ENCODE measurements around the gene ZFYVE16. TPM values are rescaled to one million over a fixed set of nuclear protein-coding genes. Genes with fewer than 3 reads are reported as not detected.
"Not testable (repeated sequence)": the region's sequence is repeated elsewhere in the genome, so short reads cannot be mapped to it uniquely, and the experiment has no call there.

The ZFYVE16 gene
- polyA plus RNA-seq, 1 donor from 2014 or later = 75.8 TPM

- Histone ChIP-seq H3K4me2 (ENCODE audit: low read length) (no peak overlapping the region), H3K9ac (ENCODE audit: low read length) (no peak overlapping the region), H3K27ac (ENCODE audit: low read length) (no peak overlapping the region), H3K9me2 (ENCODE audit: insufficient read depth, low read length) (no peaks in the 10 kb centered on the region), H3K79me2 (replicated peaks; ENCODE audit: insufficient read depth, low read length) (no peaks in the 10 kb centered on the region), H3K36me3 (ENCODE audit: insufficient read depth, low read length) (peaks cover 13% of the 10 kb centered on the region), H3K27me3 (ENCODE audit: insufficient read depth, low read depth, low read length) (no peaks in the 10 kb centered on the region), H3K9me3 (ENCODE audit: low read length) (peaks cover 6% of the 10 kb centered on the region), H4K20me1 (ENCODE audit: insufficient read depth) (no peaks in the 10 kb centered on the region), H2AFZ (ENCODE audit: low read depth, low read length) (no peak overlapping the region), H3F3A (ENCODE audit: insufficient read depth, low read length, poor library complexity, severe bottlenecking) (no peaks in the 10 kb centered on the region), H3K4me3 (ENCODE audit: low read length) (no peak overlapping the region)
- TF ChIP-seq MXI1 (conservative IDR thresholded peaks at IDR 0.05; ENCODE audit: poor library complexity, severe bottlenecking) (no peak), EZH2 (IDR thresholded peaks at IDR 0.05; ENCODE audit: borderline replicate concordance, insufficient read depth, low read length, poor library complexity, severe bottlenecking) (no peak), POLR2AphosphoS5 (IDR thresholded peaks at IDR 0.05) (no peak), TAF1 (IDR thresholded peaks at IDR 0.05; ENCODE audit: low read depth) (no peak), REST (IDR thresholded peaks at IDR 0.05; ENCODE audit: borderline replicate concordance) (no peak)
Observed at GRCh38 chr5:80463269-80463668, 55.4 kb downstream of the ZFYVE16 start.

- peaks cover 2% of the 10 kb centered on the region for H3K9me3 ChIP-seq (ENCODE audit: low read length)
- no peaks in the 10 kb centered on the region for H3K27me3 ChIP-seq (ENCODE audit: insufficient read depth, low read depth, low read length)
Observed at GRCh38 chr5:80466669-80467485, 59.0 kb downstream of the ZFYVE16 start.

GRCh38 chr5:80468131-80468530 lies 60.3 kb downstream of the ZFYVE16 start:
- H4K20me1 ChIP-seq (ENCODE audit: insufficient read depth) = no peaks in the 10 kb centered on the region
- no peaks in the 10 kb centered on the region for H3K9me2 ChIP-seq (ENCODE audit: insufficient read depth, low read length)
- peaks cover 5% of the 10 kb centered on the region for H3K36me3 ChIP-seq (ENCODE audit: insufficient read depth, low read length)
- no peaks in the 10 kb centered on the region for H3F3A ChIP-seq (ENCODE audit: insufficient read depth, low read length, poor library complexity, severe bottlenecking)
- H3K9me3 ChIP-seq (ENCODE audit: low read length) = no peaks in the 10 kb centered on the region
- H3K4me2 ChIP-seq (ENCODE audit: low read length) = no peak overlapping the region
- H3K4me3 ChIP-seq (ENCODE audit: low read length) = no peak overlapping the region
- TF ChIP-seq EZH2 (IDR thresholded peaks at IDR 0.05; ENCODE audit: borderline replicate concordance, insufficient read depth, low read length, poor library complexity, severe bottlenecking) (no peak), REST (IDR thresholded peaks at IDR 0.05; ENCODE audit: borderline replicate concordance) (no peak), POLR2AphosphoS5 (IDR thresholded peaks at IDR 0.05) (no peak), EP300 (conservative IDR thresholded peaks at IDR 0.05; ENCODE audit: poor library complexity, severe bottlenecking) (no peak), RAD21 (conservative IDR thresholded peaks at IDR 0.05) (no peak), SMC3 (conservative IDR thresholded peaks at IDR 0.05; ENCODE audit: poor library complexity) (no peak)
- no peak overlapping the region for H2AFZ ChIP-seq (ENCODE audit: low read depth, low read length)
- no peaks in the 10 kb centered on the region for H3K27me3 ChIP-seq (ENCODE audit: insufficient read depth, low read depth, low read length)
- no peak overlapping the region for H3K9ac ChIP-seq (ENCODE audit: low read length)
- no peak overlapping the region for H3K27ac ChIP-seq (ENCODE audit: low read length)
- H3K79me2 ChIP-seq (replicated peaks; ENCODE audit: insufficient read depth, low read length) = no peaks in the 10 kb centered on the region

More at GRCh38 chr5:80466669-80467485, 59.0 kb downstream of the ZFYVE16 start:
- TF ChIP-seq TAF1 (IDR thresholded peaks at IDR 0.05; ENCODE audit: low read depth) (no peak), SMC3 (conservative IDR thresholded peaks at IDR 0.05; ENCODE audit: poor library complexity) (no peak)
- no peak overlapping the region for H3K27ac ChIP-seq (ENCODE audit: low read length)
- H3K4me3 ChIP-seq (ENCODE audit: low read length) = no peak overlapping the region
- H3K79me2 ChIP-seq (replicated peaks; ENCODE audit: insufficient read depth, low read length) = no peaks in the 10 kb centered on the region
- no peak overlapping the region for H3K9ac ChIP-seq (ENCODE audit: low read length)
- H3F3A ChIP-seq (ENCODE audit: insufficient read depth, low read length, poor library complexity, severe bottlenecking) = no peaks in the 10 kb centered on the region
- H2AFZ ChIP-seq (ENCODE audit: low read depth, low read length) = no peak overlapping the region
- H3K4me2 ChIP-seq (ENCODE audit: low read length) = no peak overlapping the region
- H3K36me3 ChIP-seq (ENCODE audit: insufficient read depth, low read length) = peaks cover 5% of the 10 kb centered on the region
- no peaks in the 10 kb centered on the region for H3K9me2 ChIP-seq (ENCODE audit: insufficient read depth, low read length)
- no peaks in the 10 kb centered on the region for H4K20me1 ChIP-seq (ENCODE audit: insufficient read depth)

GRCh38 chr5:80470631-80471030 lies 62.8 kb downstream of the ZFYVE16 start:
- not testable (repeated sequence) for H3K9ac ChIP-seq (ENCODE audit: low read length); H3K79me2 ChIP-seq (replicated peaks; ENCODE audit: insufficient read depth, low read length); H2AFZ ChIP-seq (ENCODE audit: low read depth, low read length); H3K4me2 ChIP-seq (ENCODE audit: low read length); H3K9me3 ChIP-seq (ENCODE audit: low read length); H3F3A ChIP-seq (ENCODE audit: insufficient read depth, low read length, poor library complexity, severe bottlenecking); H3K4me3 ChIP-seq (ENCODE audit: low read length); H4K20me1 ChIP-seq (ENCODE audit: insufficient read depth); H3K27me3 ChIP-seq (ENCODE audit: insufficient read depth, low read depth, low read length); H3K9me2 ChIP-seq (ENCODE audit: insufficient read depth, low read length); H3K36me3 ChIP-seq (ENCODE audit: insufficient read depth, low read length); H3K27ac ChIP-seq (ENCODE audit: low read length)
